ENCODE data around the gene THSD8.
"Not testable (repeated sequence)": the region's sequence is repeated elsewhere in the genome, so short reads cannot be mapped to it uniquely, and the experiment has no call there.

Gene THSD8

DNA sequence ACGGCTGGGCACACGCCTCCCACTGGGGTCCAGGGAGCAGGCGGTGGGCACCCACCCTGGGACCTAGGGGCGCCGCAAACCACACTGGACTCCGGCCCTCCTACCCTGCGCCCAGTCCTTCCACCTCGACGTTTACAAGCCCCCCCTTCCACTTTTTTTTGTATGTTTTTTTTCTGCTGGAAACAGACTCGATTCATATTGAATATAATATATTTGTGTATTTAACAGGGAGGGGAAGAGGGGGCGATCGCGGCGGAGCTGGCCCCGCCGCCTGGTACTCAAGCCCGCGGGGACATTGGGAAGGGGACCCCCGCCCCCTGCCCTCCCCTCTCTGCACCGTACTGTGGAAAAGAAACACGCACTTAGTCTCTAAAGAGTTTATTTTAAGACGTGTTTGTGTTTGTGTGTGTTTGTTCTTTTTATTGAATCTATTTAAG, 9.0 kb upstream of the THSD8 start:
- peak; percentile 47 for DNase-seq

DNA sequence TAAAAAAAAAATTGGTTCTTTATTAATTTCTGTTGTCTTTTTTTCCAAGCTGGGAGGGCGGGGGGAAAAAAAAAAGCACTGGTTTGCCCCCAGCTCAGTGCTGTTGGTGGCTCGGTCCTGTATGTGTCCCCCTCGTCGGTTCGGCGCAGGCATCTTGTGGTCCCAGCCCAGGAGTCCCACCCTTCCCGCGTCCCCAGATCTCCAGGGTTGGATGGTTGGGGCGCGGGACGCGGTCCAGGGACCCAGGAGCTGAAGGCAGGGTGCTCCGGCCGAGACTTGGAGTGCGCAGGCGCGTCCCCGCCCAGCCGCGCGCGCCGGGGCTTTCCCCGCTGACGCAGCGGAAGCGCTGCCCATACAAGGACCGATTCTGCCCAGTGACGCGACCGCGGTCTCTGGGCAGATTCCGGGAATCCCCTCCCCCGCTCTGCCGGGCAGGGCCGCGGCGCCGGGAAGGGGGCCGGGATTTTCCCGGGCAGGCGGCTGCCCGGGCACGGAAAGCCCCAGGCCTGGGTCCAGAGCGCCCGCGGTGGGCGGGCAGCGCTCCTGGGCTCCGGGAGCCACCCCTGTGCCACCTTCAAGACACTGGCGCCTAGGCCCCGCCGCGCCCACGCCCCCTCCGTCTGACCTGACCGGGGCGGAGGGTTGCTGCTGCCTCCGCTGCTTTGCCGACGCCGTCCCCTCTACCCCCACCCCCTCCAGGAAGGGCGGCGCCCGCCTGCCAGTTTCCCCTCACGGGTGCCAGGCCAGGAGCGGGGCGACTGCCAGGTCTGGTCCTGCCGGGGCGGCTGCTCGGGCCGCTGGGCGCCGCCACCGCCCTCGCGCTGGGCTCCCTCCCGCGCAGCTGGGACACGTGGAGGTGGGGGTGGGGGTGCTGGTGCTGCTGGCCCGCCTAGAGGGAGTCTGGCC, 8.3 kb upstream of the THSD8 start:
- peak; percentile 91 for DNase-seq

DNA sequence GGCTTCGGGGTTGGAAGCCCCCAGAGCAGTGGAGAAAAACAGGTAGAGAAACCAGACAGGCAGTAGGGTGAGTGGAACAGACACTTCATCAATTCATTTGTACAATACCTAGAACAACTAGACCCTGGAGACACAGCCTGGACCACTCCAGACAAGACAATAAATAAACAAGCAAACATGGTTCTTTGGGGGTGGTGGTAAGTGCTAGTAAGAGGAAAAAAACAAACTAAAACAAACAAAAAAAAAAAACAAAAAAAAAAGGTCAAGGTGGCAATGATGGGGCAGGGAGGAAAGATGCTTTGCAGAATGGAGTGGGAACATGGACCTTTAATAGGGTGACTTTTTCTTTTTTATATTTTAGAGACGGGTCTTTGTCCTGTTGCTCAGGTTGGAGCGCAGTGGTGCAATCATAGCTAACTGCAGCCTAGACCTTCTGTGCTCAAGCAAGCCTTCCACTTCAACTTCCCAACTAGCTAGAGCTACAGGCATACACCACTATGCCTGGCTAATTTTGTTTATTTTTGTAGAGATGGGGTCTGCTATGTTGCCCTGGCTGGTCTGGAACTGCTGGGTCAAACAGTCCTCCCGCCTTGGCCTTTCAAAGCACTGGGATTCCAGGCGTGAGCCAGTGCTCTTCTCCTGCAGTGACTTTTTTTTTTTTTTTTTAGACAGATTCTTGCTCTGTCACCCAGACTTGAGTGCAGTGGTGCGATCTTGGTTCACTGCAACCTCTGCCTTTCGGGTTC, 7.5 kb upstream of the THSD8 start:
- peak; percentile 25 for DNase-seq

- DNase-seq = no peak
Observed at GRCh38 chr19:12794971-12795381, 6.9 kb upstream of the THSD8 start.

DNA sequence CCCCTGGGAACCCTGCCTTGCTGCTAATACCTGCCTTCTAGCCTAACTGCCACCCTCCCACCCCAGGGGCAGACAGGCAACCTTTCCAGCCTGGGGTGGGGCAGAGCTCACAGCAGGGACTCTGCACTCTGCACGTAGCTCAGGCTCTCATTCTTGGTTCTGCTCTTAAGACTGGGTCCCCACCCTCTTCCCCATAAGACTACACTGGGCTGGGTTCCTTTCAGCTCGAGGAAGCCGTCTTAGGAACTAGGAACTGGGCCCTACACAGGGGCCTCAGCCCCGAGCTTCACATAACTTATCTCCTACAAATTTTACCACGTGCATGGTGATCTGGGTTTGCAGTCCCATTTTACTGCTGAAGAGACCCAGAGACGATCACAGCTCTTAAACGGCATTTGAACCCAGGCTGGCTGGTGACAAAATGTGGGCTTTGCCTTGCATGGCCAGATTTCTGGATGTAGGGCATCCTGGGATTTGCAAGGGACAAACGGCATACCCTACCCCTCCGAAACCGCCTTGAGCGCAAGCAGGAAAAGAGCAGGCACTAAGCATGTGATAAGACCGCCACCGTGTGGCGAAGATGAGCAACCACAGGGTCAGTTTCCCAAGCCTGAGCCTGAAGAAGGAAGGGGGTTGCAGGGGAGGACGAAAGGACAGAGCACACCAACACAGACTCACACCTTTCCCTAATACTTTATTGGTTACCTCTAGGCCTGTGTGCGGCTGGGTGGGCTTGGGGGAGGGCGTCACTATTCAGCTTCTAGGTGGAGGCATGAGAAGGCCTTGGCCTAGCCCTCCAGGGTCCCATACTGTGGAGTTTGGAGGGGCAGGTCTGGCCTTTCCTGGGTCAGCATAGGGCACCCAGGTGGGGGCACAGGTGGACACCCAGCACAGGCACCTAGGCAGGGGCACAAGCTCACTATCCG, 5.5 kb upstream of the THSD8 start:
- peak; percentile 88 for DNase-seq

- DNase-seq = no peak
Observed at GRCh38 chr19:12797141-12797587, 4.7 kb upstream of the THSD8 start.

DNA sequence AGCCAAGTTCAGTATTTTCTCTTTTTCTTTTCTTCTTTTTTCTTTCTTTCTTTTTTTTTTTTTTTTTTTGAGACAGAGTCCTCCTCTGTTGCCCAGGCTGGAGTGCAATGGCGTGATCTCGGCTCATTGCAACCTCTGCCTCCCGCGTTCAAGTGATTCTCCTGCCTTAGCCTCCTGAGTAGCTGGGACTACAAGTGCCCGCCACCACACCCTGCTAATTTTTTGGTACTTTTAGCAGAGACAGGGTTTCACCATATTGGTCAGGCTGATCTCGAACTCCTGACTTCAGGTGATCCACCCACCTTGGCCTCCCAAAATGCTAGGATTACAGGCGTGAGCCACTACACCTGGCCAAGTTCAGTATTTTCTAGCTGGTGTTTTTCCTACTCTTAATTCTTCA, 4.3 kb upstream of the THSD8 start:
- DNase-seq = not testable (repeated sequence)

DNA sequence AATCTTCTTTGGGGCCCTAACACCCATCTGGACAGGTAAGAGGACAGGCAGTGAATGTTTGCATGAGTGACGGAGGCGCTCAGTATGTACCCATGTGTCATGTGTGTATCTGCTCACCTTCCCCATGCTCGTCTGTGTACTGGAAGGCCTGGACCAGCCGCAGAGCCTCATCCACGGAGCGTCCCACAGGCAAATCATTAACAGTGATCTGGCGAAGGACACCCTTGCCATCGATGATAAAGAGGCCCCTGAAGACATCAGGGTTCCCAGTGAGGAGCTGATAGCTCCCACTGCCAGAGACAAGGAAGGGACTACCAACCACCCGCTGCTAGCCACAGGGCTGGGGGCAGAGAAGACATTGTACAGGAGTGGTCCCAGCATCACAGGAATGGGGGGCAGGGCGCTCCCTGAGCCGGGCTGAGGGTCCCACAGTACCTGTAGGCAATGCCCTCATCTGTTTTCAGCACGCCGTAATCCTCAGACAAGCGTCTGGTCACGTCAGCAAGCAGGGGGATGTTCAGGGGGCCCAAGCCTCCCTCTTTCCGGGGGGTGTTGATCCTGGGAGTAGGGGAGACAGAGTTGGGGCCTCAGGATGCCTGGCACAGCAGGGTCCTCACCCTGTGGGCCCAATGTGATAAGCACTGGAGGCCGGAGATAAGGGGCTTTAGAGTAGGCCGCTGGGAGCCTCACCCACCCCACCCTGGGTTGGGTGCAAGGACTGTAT, 2.0 kb upstream of the THSD8 start:
- no peak for DNase-seq

GRCh38 chr19:12800466-12800770, 1.5 kb upstream of the THSD8 start:
- no peak for DNase-seq

DNA sequence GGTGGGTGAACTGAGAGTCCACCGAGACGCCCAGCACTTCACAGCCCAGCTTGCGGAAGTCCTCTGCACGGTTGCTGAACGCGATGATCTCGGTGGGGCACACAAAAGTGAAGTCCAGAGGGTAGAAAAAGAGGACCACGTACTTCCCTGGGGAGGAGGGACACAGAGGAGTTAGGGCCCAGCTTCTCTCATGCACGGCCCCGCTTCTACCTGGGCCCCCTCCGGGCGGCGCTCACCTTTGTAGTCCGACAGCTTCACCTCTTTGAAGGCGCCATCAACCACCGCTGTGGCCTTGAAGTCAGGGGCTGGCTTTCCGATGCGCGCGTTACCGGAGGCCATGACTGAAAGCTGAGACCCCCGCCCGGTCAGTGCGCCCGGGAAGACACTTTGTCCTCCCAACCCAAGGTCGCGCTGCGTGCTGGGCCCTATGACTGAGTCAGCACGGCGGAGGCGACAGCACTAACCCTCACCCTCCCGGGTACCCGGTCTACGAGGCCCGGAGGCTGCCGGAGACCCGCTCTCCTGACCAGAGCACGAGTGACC, 875 bp upstream of the THSD8 start:
- DNase-seq = peak; percentile 8

DNA sequence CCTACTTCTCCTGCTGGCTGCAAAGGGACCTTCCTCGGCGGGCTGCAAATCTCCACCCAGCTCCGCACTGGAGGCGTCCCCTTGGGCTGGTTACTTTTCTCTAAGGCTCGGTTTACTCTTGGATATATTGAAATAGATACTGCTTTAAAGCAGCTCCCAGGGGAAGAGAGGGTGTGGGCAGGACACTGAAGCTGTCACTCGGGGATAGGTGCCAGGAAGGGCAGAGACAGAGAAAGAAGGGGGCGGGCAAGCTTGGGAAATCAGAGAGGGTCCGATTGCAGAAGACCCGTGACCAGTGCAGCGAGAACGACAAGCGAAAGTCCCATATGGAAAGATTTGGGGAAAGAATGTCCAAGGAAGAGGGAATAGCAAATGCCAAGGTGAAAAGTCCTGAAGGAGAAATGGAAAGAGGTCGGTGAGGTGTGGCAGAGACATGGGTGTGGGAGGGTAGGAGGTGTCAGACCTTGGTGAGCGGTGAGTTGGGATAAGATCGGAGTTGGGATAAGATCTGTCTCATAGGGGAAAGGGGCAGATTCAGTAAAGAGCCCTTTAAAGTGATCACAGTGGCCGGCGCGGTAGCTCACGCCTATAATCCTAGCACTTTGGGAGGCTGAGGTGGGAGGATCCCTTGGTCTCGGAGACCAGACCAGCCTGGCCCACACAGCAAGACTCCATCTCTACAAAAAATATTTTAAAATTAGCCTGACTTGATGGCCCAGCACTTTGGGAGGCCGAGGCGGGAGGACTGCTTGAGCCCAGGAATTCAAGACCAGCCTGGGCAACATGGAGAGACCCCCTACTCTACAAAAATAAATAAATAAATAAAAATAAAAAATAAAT, 618 bp downstream of the THSD8 start:
- DNase-seq = no peak

- no peak for DNase-seq
Observed at GRCh38 chr19:12804051-12804450, 2.2 kb downstream of the THSD8 start.

DNA sequence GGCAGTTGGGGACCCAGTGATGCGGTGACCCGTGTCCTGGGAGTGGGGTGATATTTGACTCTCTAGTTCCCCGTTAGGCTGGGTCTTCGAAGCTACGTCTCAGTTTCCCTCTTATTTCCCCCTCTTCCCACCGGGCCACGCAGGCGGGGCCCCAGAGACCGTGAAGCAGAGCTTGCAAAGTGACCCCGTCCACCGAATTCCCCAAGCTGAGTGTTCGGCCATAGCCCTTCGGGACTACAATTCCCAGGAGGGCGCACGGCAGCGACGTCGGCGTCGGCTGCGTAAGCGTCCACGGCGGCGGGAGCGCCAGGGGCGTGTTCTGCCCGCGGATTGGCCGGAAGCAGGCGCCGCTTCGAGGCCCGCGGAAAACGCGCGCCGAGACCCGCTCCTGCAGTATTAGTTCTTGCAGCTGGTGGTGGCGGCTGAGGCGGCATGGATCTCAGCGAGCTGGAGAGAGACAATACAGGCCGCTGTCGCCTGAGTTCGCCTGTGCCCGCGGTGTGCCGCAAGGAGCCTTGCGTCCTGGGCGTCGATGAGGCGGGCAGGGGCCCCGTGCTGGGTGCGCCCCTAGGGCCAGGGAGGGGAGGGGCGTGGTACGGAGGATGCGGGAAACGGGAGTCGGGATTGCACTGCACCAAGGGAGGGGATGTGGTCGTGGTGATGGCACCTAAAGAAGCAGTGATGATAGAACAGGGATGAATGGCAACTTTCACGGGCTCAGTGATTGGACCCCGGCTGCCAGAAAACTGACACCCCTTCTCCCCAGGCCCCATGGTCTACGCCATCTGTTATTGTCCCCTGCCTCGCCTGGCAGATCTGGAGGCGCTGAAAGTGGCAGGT, 4.6 kb downstream of the THSD8 start, which contains the start of gene RNASEH2A:
TSS of gene RNASEH2A (plus strand) at position 343 of the 840 bp plus-strand sequence. CDS start at position 433, 90 bp downstream.
- peak; percentile 90 for DNase-seq

GRCh38 chr19:12815088-12815487, 13.2 kb downstream of the THSD8 start:
- DNase-seq = no peak

- not testable (repeated sequence) for DNase-seq
Observed at GRCh38 chr19:12817188-12817587, 15.3 kb downstream of the THSD8 start.

DNA sequence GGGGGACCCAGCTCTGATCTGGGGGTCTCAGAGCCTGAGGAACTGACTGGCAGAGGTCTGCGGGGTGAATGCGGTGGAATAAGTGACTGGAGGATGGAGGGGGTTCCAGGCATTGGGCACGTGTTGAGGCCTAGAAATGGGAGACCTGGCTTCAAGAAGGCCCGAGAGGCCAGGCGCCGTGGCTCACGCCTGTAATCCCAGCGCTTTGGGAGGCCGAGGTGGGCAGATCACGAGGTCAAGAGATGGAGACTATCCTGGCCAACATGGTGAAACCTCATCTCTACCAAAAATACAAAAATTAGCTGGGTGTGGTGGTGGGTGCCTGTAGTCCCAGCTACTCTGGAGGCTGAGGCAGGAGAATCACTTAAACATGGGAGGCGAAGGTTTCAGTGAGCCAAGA, 15.9 kb downstream of the THSD8 start:
- DNase-seq = not testable (repeated sequence)

DNA sequence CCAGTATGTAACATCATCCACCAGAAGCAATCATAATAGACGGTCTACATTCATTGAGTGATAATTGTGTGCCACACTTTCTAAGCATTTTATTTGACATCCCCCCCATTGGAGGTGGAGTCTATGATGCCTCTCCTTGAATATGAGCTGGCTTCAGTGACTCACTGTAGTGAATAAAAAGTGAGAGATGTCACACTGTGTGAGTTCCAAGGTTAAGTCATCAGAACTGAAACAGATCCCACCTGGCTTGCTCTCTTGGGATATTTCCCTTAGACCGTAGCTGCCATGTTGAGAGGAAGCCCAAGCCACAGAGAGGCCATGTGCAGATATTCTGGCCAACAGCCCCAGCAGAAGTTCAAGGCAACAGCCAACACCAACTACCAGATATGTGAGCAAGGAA, 19.9 kb downstream of the THSD8 start:
- no peak for DNase-seq

DNA sequence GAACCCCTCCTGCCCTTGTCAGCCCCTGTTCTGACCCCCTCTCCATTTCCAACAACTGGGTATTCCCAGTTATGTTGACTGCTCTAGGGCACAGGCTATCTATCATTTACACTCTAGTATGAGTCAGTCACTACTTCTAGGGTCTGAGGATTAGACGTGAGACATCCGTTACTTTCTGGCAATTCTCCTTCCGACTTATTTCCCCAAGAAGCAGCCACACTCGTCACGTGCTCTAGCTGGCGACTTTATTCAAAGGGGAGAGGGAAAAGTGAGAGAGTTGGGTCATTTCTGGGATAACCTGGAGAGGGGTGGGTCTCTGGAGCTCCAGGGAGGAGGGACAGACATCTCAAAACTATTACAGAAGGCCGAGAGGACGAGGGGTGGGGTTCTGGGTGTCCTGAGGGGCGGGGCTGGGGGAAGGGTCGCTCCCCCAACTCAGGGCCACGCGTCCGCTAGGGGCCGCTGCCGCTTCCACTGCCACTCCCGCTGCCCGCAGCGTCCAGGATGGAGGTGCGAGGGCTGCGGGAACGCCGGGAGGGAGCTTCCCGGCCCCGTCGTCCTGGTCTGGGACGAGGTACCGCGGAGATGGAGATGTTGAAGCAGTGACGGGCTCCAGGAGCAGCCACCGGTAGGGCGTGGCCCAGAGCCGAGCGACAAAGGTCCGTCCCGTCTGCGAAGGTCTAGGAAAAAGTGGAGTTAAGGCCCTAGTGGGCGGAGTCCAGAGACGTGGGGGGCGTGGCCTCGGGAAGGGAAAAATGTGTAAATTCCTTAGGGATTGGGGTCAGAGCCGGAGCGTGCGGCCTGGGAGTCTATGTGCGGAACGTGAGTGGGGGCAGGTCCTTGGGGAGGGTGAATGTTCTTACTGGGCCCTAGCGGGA, 23.6 kb downstream of the THSD8 start:
- DNase-seq = no peak

DNA sequence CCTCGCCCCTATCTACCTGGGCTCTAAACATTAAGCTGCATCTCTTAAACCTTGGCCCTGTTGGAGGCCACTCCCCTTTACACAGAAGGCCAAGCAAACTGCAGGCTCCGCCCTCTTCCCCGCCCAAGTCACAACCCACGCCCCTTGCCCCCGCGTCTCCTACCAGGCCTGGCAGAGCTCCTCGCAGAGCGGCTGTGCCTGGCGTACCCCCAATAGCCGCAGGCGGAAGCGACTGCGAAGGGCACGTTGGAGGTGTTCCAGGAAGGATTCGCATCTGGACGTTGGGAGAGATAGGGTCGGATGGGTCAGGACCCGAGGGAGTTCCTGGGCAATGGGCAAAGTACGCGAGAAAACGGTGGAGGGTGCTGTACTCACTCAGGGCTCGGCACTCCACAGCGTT, 26.6 kb downstream of the THSD8 start:
- peak; percentile 83 for DNase-seq
